Vagina (tissue), 2 donors: ENCODE measurements around the gene SLC12A2.

Experiments used
- POLR2AphosphoS5 ChIP-seq, 2 donors: sonication (generic); formaldehyde crosslinking; IDR thresholded peaks; one replicate each; pipeline ENCODE4 v1.9.0; 2017; ENCODE audit warnings: antibody characterized with exemption in 2 of 2, mild to moderate bottlenecking in 2 of 2, low read depth in 1 of 2; ENCODE audit not compliant: insufficient read depth in 1 of 2
- TF ChIP-seq, protein P1 (sequence below), 3 experiments: fragments of 450-650 bp in 2 of 3; fragments of 200-600 bp in 1 of 3; sonication (generic) in 1 of 3; IDR thresholded peaks; one replicate each; pipeline ENCODE4 v1.5.1; 2017 to 2019; ENCODE audit warnings: antibody characterized with exemption in 3 of 3, mild to moderate bottlenecking in 2 of 3, moderate library complexity in 2 of 3

DNA sequence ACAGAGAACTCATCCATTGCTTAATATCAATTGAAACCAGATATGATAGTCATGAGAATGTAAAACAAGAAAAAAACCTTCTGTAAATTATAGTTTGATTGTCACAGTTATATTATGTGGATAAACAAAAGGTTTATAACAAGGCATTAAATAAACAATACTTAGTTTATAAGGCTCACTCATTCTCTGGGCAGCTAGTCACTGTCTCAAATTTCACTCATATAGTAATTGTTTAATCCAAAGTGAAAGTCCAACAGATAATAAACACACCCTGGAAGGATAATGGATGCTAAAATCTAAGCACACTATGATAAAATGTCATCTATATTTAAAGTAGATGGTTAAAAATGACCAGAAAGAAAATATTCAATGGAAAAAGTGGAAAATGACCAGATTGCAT, 30.8 kb upstream of the SLC12A2 start:
- TF ChIP-seq, protein P1, sequence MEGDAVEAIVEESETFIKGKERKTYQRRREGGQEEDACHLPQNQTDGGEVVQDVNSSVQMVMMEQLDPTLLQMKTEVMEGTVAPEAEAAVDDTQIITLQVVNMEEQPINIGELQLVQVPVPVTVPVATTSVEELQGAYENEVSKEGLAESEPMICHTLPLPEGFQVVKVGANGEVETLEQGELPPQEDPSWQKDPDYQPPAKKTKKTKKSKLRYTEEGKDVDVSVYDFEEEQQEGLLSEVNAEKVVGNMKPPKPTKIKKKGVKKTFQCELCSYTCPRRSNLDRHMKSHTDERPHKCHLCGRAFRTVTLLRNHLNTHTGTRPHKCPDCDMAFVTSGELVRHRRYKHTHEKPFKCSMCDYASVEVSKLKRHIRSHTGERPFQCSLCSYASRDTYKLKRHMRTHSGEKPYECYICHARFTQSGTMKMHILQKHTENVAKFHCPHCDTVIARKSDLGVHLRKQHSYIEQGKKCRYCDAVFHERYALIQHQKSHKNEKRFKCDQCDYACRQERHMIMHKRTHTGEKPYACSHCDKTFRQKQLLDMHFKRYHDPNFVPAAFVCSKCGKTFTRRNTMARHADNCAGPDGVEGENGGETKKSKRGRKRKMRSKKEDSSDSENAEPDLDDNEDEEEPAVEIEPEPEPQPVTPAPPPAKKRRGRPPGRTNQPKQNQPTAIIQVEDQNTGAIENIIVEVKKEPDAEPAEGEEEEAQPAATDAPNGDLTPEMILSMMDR (IDR thresholded peaks at IDR 0.05), result no peak
- no peak for TF ChIP-seq POLR2AphosphoS5 (IDR thresholded peaks at IDR 0.05; ENCODE audit: insufficient read depth in 1 of 2, low read depth in 1 of 2)
